HepG2 (cell line): ENCODE measurements around the gene IPO8. TPM values are rescaled to one million over a fixed set of nuclear protein-coding genes. Genes with fewer than 3 reads are reported as not detected.

Experiments
- ATAC-seq: fragments of 200-7000 bp; cut with Tn5 transposase; 3 replicates; pipeline ENCODE4 v1.9.1; 2020; ENCODE audit warnings: mild to moderate bottlenecking, moderate library complexity
- BruUV-seq: library from RNA; stranded (reverse); fragments of 400-500 nt; replicated peaks from 2 replicates; lab custom pipeline; 2021; lab: Mats Ljungman, UMichigan
- CTCF ChIA-PET: fragments of 300-600 bp; formaldehyde crosslinking; extraction: SDS; loops from one replicate; lab custom pipeline; 2021; ENCODE audit warnings: low total read pairs, inconsistent platforms, low intra/inter-chr PET ratio; lab: Yijun Ruan, JAX
- POLR2A ChIA-PET: fragments of 350-600 bp; sonication (Branson Sonifier 250); formaldehyde crosslinking; loops from one replicate; lab custom pipeline; 2020; ENCODE audit warnings: antibody characterized with exemption, inconsistent platforms; lab: Yijun Ruan, JAX
- DNase-seq: peaks from one replicate; pipeline ENCODE4 v3.0.0-alpha.2; 2015; ENCODE audit warnings: low spot score
- FAIRE-seq: peaks from 3 replicates; lab custom pipeline; 2011; peaks lifted over from hg19 to GRCh38; lab: Jason Lieb, UNC
- H2AFZ ChIP-seq: one replicate; pipeline ENCODE4 v1.6.1; 2011; ENCODE audit warnings: low read length, inconsistent platforms
- H3K27ac ChIP-seq: fragments of 300-600 bp; 3 replicates; pipeline ENCODE4 v1.8.0; 2011; ENCODE audit warnings: mixed run types, mild to moderate bottlenecking, mixed read lengths, low read length, inconsistent platforms; ENCODE audit not compliant: insufficient read depth; ENCODE audit errors: extremely low read length
- H3K27me3 ChIP-seq, 2 experiments: fragments of 200-600 bp in 1 of 2; 2 replicates in 1 of 2; 3 replicates in 1 of 2; pipeline versions ENCODE4 v1.6.0 to v1.8.0; 2011; ENCODE audit warnings: low read length in 2 of 2, mild to moderate bottlenecking in 2 of 2, moderate library complexity in 2 of 2, inconsistent platforms in 1 of 2; ENCODE audit not compliant: insufficient read depth in 2 of 2, control insufficient read depth in 1 of 2
- H3K36me3 ChIP-seq, 2 experiments: fragments of 200-600 bp in 1 of 2; replicated peaks in 1 of 2; 2 replicates in 1 of 2; 3 replicates in 1 of 2; pipeline versions ENCODE4 v1.5.1 to v1.8.0; 2011; ENCODE audit warnings: low read length in 2 of 2, inconsistent platforms in 1 of 2; ENCODE audit not compliant: insufficient read depth in 2 of 2, control insufficient read depth in 1 of 2
- H3K4me1 ChIP-seq: 2 replicates; pipeline ENCODE4 v1.5.1; 2012; ENCODE audit warnings: low read length, inconsistent platforms; ENCODE audit not compliant: insufficient read depth
- H3K4me2 ChIP-seq: 2 replicates; pipeline ENCODE4 v1.6.0; 2011; ENCODE audit warnings: low read depth, low read length, inconsistent platforms
- H3K4me3 ChIP-seq, 3 experiments: fragments of 200-600 bp in 1 of 3; sonication (generic), shearing (Covaris generic) in 1 of 3; replicated peaks in 1 of 3; 2 replicates each; pipeline ENCODE4 v1.5.1; 2011 to 2016; ENCODE audit warnings: low read length in 3 of 3, inconsistent platforms in 2 of 3, low read depth in 2 of 3, mild to moderate bottlenecking in 2 of 3, control low read depth in 1 of 3, mixed read lengths in 1 of 3; ENCODE audit not compliant: insufficient read depth in 1 of 3
- H3K79me2 ChIP-seq: one replicate; pipeline ENCODE4 v1.6.1; 2011; ENCODE audit warnings: low read length, inconsistent platforms; ENCODE audit not compliant: insufficient read depth
- H3K9ac ChIP-seq: 2 replicates; pipeline ENCODE4 v1.6.0; 2011; ENCODE audit warnings: mild to moderate bottlenecking, low read depth, low read length, inconsistent platforms; ENCODE audit not compliant: insufficient read depth
- H3K9me3 ChIP-seq: 2 replicates; pipeline ENCODE4 v1.5.1; 2012; ENCODE audit warnings: mild to moderate bottlenecking, low read length
- H4K20me1 ChIP-seq: 2 replicates; pipeline ENCODE4 v1.6.0; 2011; ENCODE audit warnings: inconsistent platforms, mild to moderate bottlenecking, low read length, moderate library complexity; ENCODE audit not compliant: insufficient read depth
- AKNA ChIP-seq: sonication (generic); formaldehyde crosslinking; IDR thresholded peaks from 2 replicates; pipeline ENCODE4 v1.4.0; 2020; ENCODE audit warnings: missing genetic modification reagents, borderline replicate concordance
- FIP1L1 ChIP-seq: fragments of 200-400 bp; formaldehyde crosslinking; IDR thresholded peaks from 2 replicates; pipeline ENCODE4 v1.6.1; 2018; ENCODE audit warnings: low read depth, mild to moderate bottlenecking, low read length, moderate library complexity, borderline replicate concordance; ENCODE audit not compliant: insufficient read depth
- MLX ChIP-seq: IDR thresholded peaks from 2 replicates; pipeline ENCODE4 v1.6.1; 2016
- NFKBIZ ChIP-seq: IDR thresholded peaks from 2 replicates; pipeline ENCODE4 v1.6.1; 2018; ENCODE audit warnings: missing genetic modification reagents, missing compliant biosample characterization
- SMC3 ChIP-seq: IDR thresholded peaks from 2 replicates; pipeline ENCODE4 v1.6.1; 2011; ENCODE audit warnings: low read length, improper control_type of control experiment
- SP4 ChIP-seq: sonication (generic); formaldehyde crosslinking; IDR thresholded peaks from 2 replicates; pipeline ENCODE4 v1.8.1; 2023; ENCODE audit warnings: mild to moderate bottlenecking, missing genetic modification reagents
- XRCC5 ChIP-seq: fragments of 200-400 bp; formaldehyde crosslinking; optimal IDR thresholded peaks from 2 replicates; pipeline ENCODE3; 2017; ENCODE audit warnings: mild to moderate bottlenecking, low read length
- ZBTB43 ChIP-seq: sonication (generic); formaldehyde crosslinking; conservative IDR thresholded peaks from 2 replicates; pipeline ENCODE4 v1.4.0; 2020; ENCODE audit warnings: missing genetic modification reagents
- ZNF276 ChIP-seq: sonication (generic); formaldehyde crosslinking; IDR thresholded peaks from 2 replicates; pipeline ENCODE4 v1.4.0; 2020; ENCODE audit warnings: mild to moderate bottlenecking, low read depth, missing genetic modification reagents
- ZNF354B ChIP-seq: sonication (generic); formaldehyde crosslinking; IDR thresholded peaks from 2 replicates; pipeline ENCODE4 v1.8.0; 2022; ENCODE audit warnings: mild to moderate bottlenecking, missing genetic modification reagents
- ZNF598 ChIP-seq: sonication (generic); formaldehyde crosslinking; IDR thresholded peaks from 2 replicates; pipeline ENCODE4 v1.5.1; 2020; ENCODE audit warnings: mild to moderate bottlenecking, missing genetic modification reagents, borderline replicate concordance
- in situ Hi-C: cut with HindIII; loops from 2 replicates; pipeline ENCODE4 v1.10.0; 2017; ENCODE audit warnings: low pct_unique_long_range_greater_than_20kb; ENCODE audit not compliant: extremely low pct_ligation_motif_present
- intact Hi-C: fragments of 100-400 bp; cut with micrococcal nuclease; formaldehyde crosslinking; loops from one replicate; pipeline ENCODE4 v1.10.0; 2022; ENCODE audit not compliant: unreplicated experiment
- polyA plus RNA-seq, 8 experiments: library from polyadenylated mRNA; depleted of rRNA in 3 of 8; stranded (reverse) in 7 of 8; unstranded in 1 of 8; fragments of >200 nt; fragmentation: Illumina TruSeq in 4 of 8; extraction: Trizol in 4 of 8; gene quantifications; 2 replicates each; pipeline versions ENCODE4 v1.2.1 to v1.2.3, GENCODE V29; 2011 to 2016; ENCODE audit warnings: low read depth in 4 of 8, missing spikeins in 1 of 8, mixed read lengths in 1 of 8; ENCODE audit not compliant: insufficient read depth in 1 of 8
- total RNA-seq, 5 experiments: library from RNA; depleted of rRNA; stranded (reverse); fragments of >200 nt; fragmentation: Illumina TruSeq; extraction: Trizol; gene quantifications; 2 replicates each; pipeline ENCODE4 v1.2.3, GENCODE V29; 2016; ENCODE audit warnings: low read depth in 1 of 5
- TF ChIP-seq, protein P1 (sequence below): IDR thresholded peaks from 2 replicates; pipeline ENCODE4 v1.6.1; 2016; ENCODE audit warnings: missing biosample characterization, missing genetic modification reagents, low read depth

Gene IPO8
- total and polyA plus RNA-seq, 2 of the 13 experiments (the other 11 are each of a cell fraction or from before 2014, with no cell fraction given), result 6.3 to 21.8 TPM

DNA sequence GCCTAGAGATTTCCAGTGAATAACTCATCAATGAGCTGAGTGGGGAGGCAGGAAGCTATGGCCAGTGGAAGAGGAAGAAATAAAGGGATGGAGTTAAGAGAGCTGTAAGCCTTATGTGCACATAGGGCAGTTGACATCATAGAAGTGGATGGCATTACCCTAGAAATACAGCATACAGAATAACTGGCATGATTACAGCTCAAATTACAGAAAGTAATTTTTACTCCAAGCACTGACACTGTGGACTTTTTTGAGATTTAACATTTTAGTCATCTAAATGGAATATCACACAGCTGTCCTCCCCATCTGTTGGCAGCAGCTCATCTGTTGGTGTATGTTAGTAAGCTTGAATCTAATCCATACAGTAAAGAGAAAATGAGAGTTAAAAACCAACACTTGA, 5.4 kb upstream of the IPO8 start:
- CTCF ChIA-PET, result no interaction called here

More for the DNA sequence above, 5.4 kb upstream of the IPO8 start:
- Histone ChIP-seq H3K4me2 (no peak overlapping the region), H3K9me3 (no peaks in the 10 kb centered on the region), H3K4me3 (no peak overlapping the region), H3K36me3 (no peaks in the 10 kb centered on the region), H4K20me1 (no peaks in the 10 kb centered on the region), H3K27ac (no peak overlapping the region), H3K9ac (no peak overlapping the region), H3K4me1 (peaks cover 6% of the 10 kb centered on the region), H3K79me2 (no peaks in the 10 kb centered on the region), H3K27me3 (no peaks in the 10 kb centered on the region), H2AFZ (no peak overlapping the region)
- TF ChIP-seq ZNF598 (CRISPR knock-in tag), result no peak
- TF ChIP-seq NFKBIZ (CRISPR knock-in tag), result no peak
- no peak for TF ChIP-seq FIP1L1
- TF ChIP-seq SMC3, result no peak
- TF ChIP-seq ZNF354B (CRISPR knock-in tag), result no peak
- TF ChIP-seq XRCC5, result no peak
- TF ChIP-seq, protein P1, sequence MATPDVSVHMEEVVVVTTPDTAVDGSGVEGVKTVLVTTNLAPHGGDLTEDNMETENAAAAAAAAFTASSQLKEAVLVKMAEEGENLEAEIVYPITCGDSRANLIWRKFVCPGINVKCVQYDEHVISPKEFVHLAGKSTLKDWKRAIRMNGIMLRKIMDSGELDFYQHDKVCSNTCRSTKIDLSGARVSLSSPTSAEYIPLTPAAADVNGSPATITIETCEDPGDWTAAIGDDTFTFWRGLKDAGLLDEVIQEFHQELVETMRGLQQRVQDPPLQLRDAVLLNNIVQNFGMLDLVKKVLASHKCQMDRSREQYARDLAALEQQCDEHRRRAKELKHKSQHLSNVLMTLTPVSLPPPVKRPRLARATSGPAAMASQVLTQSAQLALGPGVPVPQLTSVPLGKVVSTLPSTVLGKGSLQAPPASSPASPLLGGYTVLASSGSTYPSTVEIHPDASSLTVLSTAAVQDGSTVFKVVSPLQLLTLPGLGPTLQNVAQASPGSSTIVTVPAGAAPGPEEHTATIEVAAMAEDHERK (CRISPR knock-in tag), result no peak
- no peak for TF ChIP-seq ZNF276 (CRISPR knock-in tag)
- TF ChIP-seq AKNA, result no peak
- no peak for TF ChIP-seq SP4
- TF ChIP-seq ZBTB43 (CRISPR knock-in tag), result no peak
- no peak for TF ChIP-seq MLX (CRISPR knock-in tag)
- no peak for DNase-seq
- in situ Hi-C loops, result no loop called here
- intact Hi-C loops, result no loop called here
- POLR2A ChIA-PET, result no interaction called here
- FAIRE-seq, result no peak
- ATAC-seq, result no peak
- BruUV-seq, result no TSS peak
